Lower leg skin (tissue), 4 donors: ENCODE data around the gene GYG2. TPM values are rescaled to one million over a fixed set of nuclear protein-coding genes. Genes with fewer than 3 reads are reported as not detected.

Experiments
- DNase-seq, 2 donors: peaks; one replicate each; pipeline ENCODE4 v3.0.0-alpha.2; 2019; ENCODE audit warnings: low spot score in 2 of 2
- H3K4me3 ChIP-seq: fragments of 200-600 bp; sonication (generic); 2 replicates; pipeline ENCODE4 v1.5.1; 2017; ENCODE audit warnings: mild to moderate bottlenecking, low read depth; ENCODE audit not compliant: poor library complexity, severe bottlenecking
- CTCF ChIP-seq, 3 donors: fragments of 450-650 bp; IDR thresholded peaks; one replicate each; pipeline ENCODE4 v1.5.1; 2016; ENCODE audit warnings: antibody characterized with exemption in 3 of 3, mild to moderate bottlenecking in 3 of 3, moderate library complexity in 2 of 3
- POLR2A ChIP-seq, 2 donors: fragments of 450-650 bp; IDR thresholded peaks; one replicate each; pipeline ENCODE4 v1.6.1; 2016 to 2017; ENCODE audit warnings: antibody characterized with exemption in 2 of 2, mild to moderate bottlenecking in 1 of 2, moderate library complexity in 1 of 2
- WGBS, 2 donors: methylation state at CpG; one replicate each; pipeline ENCODE4 v1.1.5; 2018; 5-methylcytosine and 5-hydroxymethylcytosine counted together
- intact Hi-C: fragments of 100-400 bp; cut with DNase I; formaldehyde crosslinking; loops from one replicate; pipeline ENCODE4 v1.15.0; 2023; ENCODE audit warnings: low total_unique reads
- total RNA-seq, 4 donors: library from RNA; depleted of rRNA; stranded (reverse); fragments of >200 nt; gene quantifications; one replicate each; pipeline ENCODE4 v1.1.0, GENCODE V29; 2016

The GYG2 gene
- total RNA-seq, 4 donors from 2014 or later: 1.5 to 7.7 (median 5.1) TPM

GRCh38 chrX:2901367-2902036 lies 72.8 kb downstream of the GYG2 start:
- no peak overlapping the region for H3K4me3 ChIP-seq
- no peak for DNase-seq
- intact Hi-C loops: no loop called here
- TF ChIP-seq POLR2A (IDR thresholded peaks at IDR 0.05): no peak
- no peak for TF ChIP-seq CTCF (IDR thresholded peaks at IDR 0.05)
- WGBS, 2 donors: 84 to 90% methylated on average over 9 of the region's 9 CpGs

- no peak for TF ChIP-seq CTCF (IDR thresholded peaks at IDR 0.05)
- no peak for TF ChIP-seq POLR2A (IDR thresholded peaks at IDR 0.05)
- DNase-seq: no peak
These were observed 74.1 kb downstream of the GYG2 start for GRCh38 chrX:2902841-2903240.

GRCh38 chrX:2903366-2903765 lies 74.6 kb downstream of the GYG2 start:
- intact Hi-C loops: no loop called here
- DNase-seq: no peak
- TF ChIP-seq CTCF (IDR thresholded peaks at IDR 0.05) (no peak), POLR2A (IDR thresholded peaks at IDR 0.05) (no peak)
- WGBS, 2 donors: 96 to 100% methylated on average over 2 of the region's 2 CpGs
- H3K4me3 ChIP-seq: no peak overlapping the region

More at GRCh38 chrX:2902841-2903240, 74.1 kb downstream of the GYG2 start:
- H3K4me3 ChIP-seq: no peak overlapping the region
- WGBS, 2 donors: 94 to 100% methylated on average over 1 of the region's 1 CpG
- intact Hi-C loops: no loop called here

- intact Hi-C loops: no loop called here
- TF ChIP-seq CTCF (IDR thresholded peaks at IDR 0.05) (no peak), POLR2A (IDR thresholded peaks at IDR 0.05) (no peak)
- 94 to 100% methylated on average over 2 to 27 of the region's 27 CpGs for WGBS, 2 donors
- DNase-seq: no peak
- no peak overlapping the region for H3K4me3 ChIP-seq
These were observed 78.6 kb downstream of the GYG2 start for GRCh38 chrX:2907295-2907694.

- no peak for TF ChIP-seq CTCF (IDR thresholded peaks at IDR 0.05)
- TF ChIP-seq POLR2A (IDR thresholded peaks at IDR 0.05): no peak
- 73 to 100% methylated on average over 2 of the region's 2 CpGs for WGBS, 2 donors
- intact Hi-C loops: no loop called here
These were observed 79.5 kb downstream of the GYG2 start for GRCh38 chrX:2908125-2908685.

More at GRCh38 chrX:2908125-2908685, 79.5 kb downstream of the GYG2 start:
- H3K4me3 ChIP-seq: no peak overlapping the region
- DNase-seq: no peak
